Calu3 (cell line): ENCODE results near the gene MARK2. TPM values are rescaled to one million over a fixed set of nuclear protein-coding genes. Genes with fewer than 3 reads are reported as not detected.
A peak's percentile ranks its signal among the peaks of the same experiment; 100 is the strongest.

Experiments used
- BruUV-seq: library from RNA; stranded (reverse); fragments of 400-500 nt; replicated peaks from 2 replicates; lab custom pipeline; 2021; lab: Mats Ljungman, UMichigan
- CTCF ChIA-PET: fragments of 300-600 bp; sonication (Branson Sonifier 250); formaldehyde crosslinking; loops from one replicate; lab custom pipeline; 2022; ENCODE audit warnings: antibody characterized with exemption; lab: Charles Lee
- DNase-seq: peaks from one replicate; pipeline ENCODE4 v3.0.0; 2022
- H3K27ac Mint-ChIP-seq: one replicate; pipeline ENCODE4 v1.8.0; 2022; ENCODE audit warnings: mixed read lengths; ENCODE audit not compliant: unreplicated experiment
- H3K27me3 Mint-ChIP-seq: one replicate; pipeline ENCODE4 v1.8.0; 2022; ENCODE audit warnings: mixed read lengths; ENCODE audit not compliant: unreplicated experiment
- H3K36me3 Mint-ChIP-seq: one replicate; pipeline ENCODE4 v1.8.0; 2022; ENCODE audit warnings: mild to moderate bottlenecking, moderate library complexity, mixed read lengths; ENCODE audit not compliant: insufficient read depth, unreplicated experiment
- H3K4me1 Mint-ChIP-seq: one replicate; pipeline ENCODE4 v1.8.0; 2022; ENCODE audit warnings: mild to moderate bottlenecking, low read depth, mixed read lengths; ENCODE audit not compliant: unreplicated experiment
- H3K4me3 Mint-ChIP-seq: one replicate; pipeline ENCODE4 v1.8.0; 2022; ENCODE audit warnings: mild to moderate bottlenecking, low read depth, moderate library complexity, mixed read lengths; ENCODE audit not compliant: unreplicated experiment
- H3K9me3 Mint-ChIP-seq: one replicate; pipeline ENCODE4 v1.8.0; 2022; ENCODE audit warnings: low read depth, mixed read lengths; ENCODE audit not compliant: unreplicated experiment
- intact Hi-C: fragments of 100-400 bp; cut with micrococcal nuclease; formaldehyde crosslinking; loops from one replicate; pipeline ENCODE4 v1.10.0; 2022; ENCODE audit not compliant: unreplicated experiment
- total RNA-seq: library from RNA; stranded (reverse); gene quantifications from 2 replicates; pipeline ENCODE4 v1.2.3, GENCODE V29; 2022
- TF ChIP-seq, protein P1 (sequence below): fragments of 200-600 bp; IDR thresholded peaks from one replicate; pipeline ENCODE4 v1.8.0; 2022; ENCODE audit warnings: antibody characterized with exemption; ENCODE audit not compliant: unreplicated experiment

The MARK2 gene
- total RNA-seq, 1 experiment from 2014 or later: 63.1 TPM

GRCh38 chr11:63811522-63811921, 27.4 kb upstream of the MARK2 start:
- intact Hi-C loops: no loop called here
- peaks cover 26% of the 10 kb centered on the region for H3K4me1 Mint-ChIP-seq
- no peak overlapping the region for H3K4me3 Mint-ChIP-seq
- no peak for DNase-seq
- no TSS peak for BruUV-seq
- CTCF ChIA-PET: no interaction called here
- H3K27ac Mint-ChIP-seq: no peak overlapping the region
- H3K36me3 Mint-ChIP-seq: peaks cover 21% of the 10 kb centered on the region
- no peaks in the 10 kb centered on the region for H3K9me3 Mint-ChIP-seq
- H3K27me3 Mint-ChIP-seq: no peaks in the 10 kb centered on the region
- TF ChIP-seq, protein P1, sequence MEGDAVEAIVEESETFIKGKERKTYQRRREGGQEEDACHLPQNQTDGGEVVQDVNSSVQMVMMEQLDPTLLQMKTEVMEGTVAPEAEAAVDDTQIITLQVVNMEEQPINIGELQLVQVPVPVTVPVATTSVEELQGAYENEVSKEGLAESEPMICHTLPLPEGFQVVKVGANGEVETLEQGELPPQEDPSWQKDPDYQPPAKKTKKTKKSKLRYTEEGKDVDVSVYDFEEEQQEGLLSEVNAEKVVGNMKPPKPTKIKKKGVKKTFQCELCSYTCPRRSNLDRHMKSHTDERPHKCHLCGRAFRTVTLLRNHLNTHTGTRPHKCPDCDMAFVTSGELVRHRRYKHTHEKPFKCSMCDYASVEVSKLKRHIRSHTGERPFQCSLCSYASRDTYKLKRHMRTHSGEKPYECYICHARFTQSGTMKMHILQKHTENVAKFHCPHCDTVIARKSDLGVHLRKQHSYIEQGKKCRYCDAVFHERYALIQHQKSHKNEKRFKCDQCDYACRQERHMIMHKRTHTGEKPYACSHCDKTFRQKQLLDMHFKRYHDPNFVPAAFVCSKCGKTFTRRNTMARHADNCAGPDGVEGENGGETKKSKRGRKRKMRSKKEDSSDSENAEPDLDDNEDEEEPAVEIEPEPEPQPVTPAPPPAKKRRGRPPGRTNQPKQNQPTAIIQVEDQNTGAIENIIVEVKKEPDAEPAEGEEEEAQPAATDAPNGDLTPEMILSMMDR: no peak

DNA sequence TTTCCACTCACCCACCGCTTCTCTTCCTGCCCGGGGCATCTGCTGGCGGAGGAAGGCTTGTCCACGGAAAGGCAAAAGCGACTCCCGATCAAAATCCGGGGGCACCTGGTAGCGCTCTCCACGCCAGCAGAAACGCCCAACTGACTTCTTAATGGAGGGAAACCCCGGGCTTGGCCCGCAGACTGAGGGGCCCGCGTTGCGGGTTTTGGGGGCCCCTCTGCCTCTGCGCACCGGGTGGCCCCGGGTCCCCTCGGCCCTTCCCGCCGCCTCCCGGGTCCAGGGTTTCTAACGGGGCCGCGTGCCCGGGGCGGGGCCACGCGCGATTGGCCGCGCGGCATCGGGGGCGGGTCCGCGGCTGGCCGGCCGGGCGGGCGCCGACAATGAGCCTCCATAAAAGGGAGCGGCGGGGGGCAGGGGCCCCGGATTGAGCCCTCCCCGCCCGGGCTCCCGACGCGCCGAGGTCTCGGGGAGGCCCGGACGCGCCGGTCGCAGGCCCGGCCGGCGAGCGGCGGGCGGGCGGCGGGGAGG, 25.8 kb upstream of the MARK2 start, which contains the start of gene SPINDOC:
TSS of gene SPINDOC (plus strand) at position 422 of the 528 bp plus-strand sequence. CDS start 231 bp downstream, outside the sequence.
- Mint-ChIP-seq H3K27me3 (no peaks in the 10 kb centered on the region), H3K4me1 (peaks cover 26% of the 10 kb centered on the region), H3K4me3 (peak within 1 kb of the TSS; percentile 76), H3K36me3 (peaks cover 28% of the 10 kb centered on the region), H3K9me3 (no peaks in the 10 kb centered on the region), H3K27ac (peak within 1 kb of the TSS; percentile 68)
- TF ChIP-seq, protein P1: no peak
- CTCF ChIA-PET: interaction anchor here (1.5 kb wide), 1 partner anchor 45 kb away, joined by 5 read pairs; the partner anchor contains the start of gene ZFTA
- intact Hi-C loops: no loop called here
- DNase-seq: peak; percentile 85
- no TSS peak for BruUV-seq

DNA sequence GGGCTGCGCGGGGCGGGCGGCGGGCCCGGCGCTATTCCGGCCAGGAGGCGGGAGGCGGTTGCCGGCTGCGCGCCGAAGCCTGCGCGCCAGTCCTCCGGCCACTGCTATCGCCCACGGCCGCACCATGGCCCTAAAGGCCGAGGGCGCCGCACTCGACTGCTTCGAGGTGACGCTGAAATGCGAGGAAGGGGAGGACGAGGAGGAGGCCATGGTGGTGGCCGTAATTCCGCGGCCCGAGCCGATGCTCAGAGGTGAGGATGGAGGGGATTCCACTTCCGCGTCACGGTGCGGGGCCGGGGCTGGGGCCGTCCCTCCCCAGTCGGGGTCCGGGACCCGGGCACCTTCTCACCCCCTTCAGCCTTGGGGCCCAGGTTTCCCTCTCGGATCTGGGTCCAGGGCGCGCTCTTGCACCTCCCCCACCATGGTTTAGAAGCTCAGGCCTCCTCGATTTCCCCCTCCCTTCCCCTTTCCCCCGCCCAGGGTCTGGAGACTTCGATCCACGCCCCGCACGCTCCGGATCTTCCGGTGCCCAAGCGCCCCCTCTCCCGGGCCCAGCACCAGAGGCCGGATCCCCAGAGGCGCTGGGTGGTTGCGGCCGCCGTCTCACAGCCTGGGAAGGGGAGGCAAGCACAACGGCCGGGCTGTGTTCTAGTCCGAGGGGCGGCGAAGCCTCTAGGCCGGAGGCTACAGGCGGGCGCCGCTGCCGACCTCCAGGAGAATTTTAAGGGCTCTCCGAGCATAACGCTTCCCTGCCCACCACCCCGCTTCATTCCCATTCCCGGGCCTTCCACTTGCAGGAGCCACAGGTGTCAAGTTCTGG, 25.1 kb upstream of the MARK2 start:
- peaks cover 26% of the 10 kb centered on the region for H3K4me1 Mint-ChIP-seq
- intact Hi-C loops: no loop called here
- no peaks in the 10 kb centered on the region for H3K27me3 Mint-ChIP-seq
- no peak overlapping the region for H3K27ac Mint-ChIP-seq
- CTCF ChIA-PET: interaction anchor here (1.5 kb wide), 1 partner anchor 46 kb away, joined by 5 read pairs; the partner anchor contains the start of gene ZFTA
- DNase-seq: peak; percentile 44
- TF ChIP-seq, protein P1: no peak
- H3K36me3 Mint-ChIP-seq: peaks cover 35% of the 10 kb centered on the region
- no peaks in the 10 kb centered on the region for H3K9me3 Mint-ChIP-seq
- BruUV-seq: no TSS peak
- peak overlapping the region; percentile 76 for H3K4me3 Mint-ChIP-seq

GRCh38 chr11:63814383-63814736, 24.6 kb upstream of the MARK2 start:
- DNase-seq: no peak
- TF ChIP-seq, protein P1: no peak
- TSS peak; percentile 67 for BruUV-seq
- intact Hi-C loops: no loop called here
- CTCF ChIA-PET: interaction anchor here (1.5 kb wide), 1 partner anchor 46 kb away, joined by 5 read pairs; the partner anchor contains the start of gene ZFTA
- no peaks in the 10 kb centered on the region for H3K27me3 Mint-ChIP-seq
- peaks cover 26% of the 10 kb centered on the region for H3K4me1 Mint-ChIP-seq
- peak overlapping the region; percentile 76 for H3K4me3 Mint-ChIP-seq
- no peaks in the 10 kb centered on the region for H3K9me3 Mint-ChIP-seq
- H3K27ac Mint-ChIP-seq: no peak overlapping the region
- H3K36me3 Mint-ChIP-seq: peaks cover 41% of the 10 kb centered on the region
